SK-N-SH (cell line): ENCODE data around the gene OR10H4. TPM values are rescaled to one million over a fixed set of nuclear protein-coding genes. Genes with fewer than 3 reads are reported as not detected.
"Not testable (repeated sequence)": the region's sequence is repeated elsewhere in the genome, so short reads cannot be mapped to it uniquely, and the experiment has no call there.

Experiments used
- CTCF ChIA-PET: fragments of 300-600, 350-600 bp; formaldehyde crosslinking; extraction: SDS; loops from one replicate; lab custom pipeline; 2021; lab: Yijun Ruan, JAX
- POLR2A ChIA-PET: fragments of 350-600 bp; sonication (Branson Sonifier 250); formaldehyde crosslinking; extraction: SDS; loops from one replicate; lab custom pipeline; 2020; ENCODE audit warnings: antibody characterized with exemption, inconsistent platforms; lab: Yijun Ruan, JAX
- DNase-seq: peaks from one replicate; pipeline ENCODE4 v3.0.0; 2012
- H2AFZ ChIP-seq: fragments of 200-600 bp; sonication (generic); 2 replicates; pipeline ENCODE4 v1.8.1; 2016; ENCODE audit warnings: antibody characterized with exemption, mild to moderate bottlenecking, low read depth
- H3F3A ChIP-seq: fragments of 200-600 bp; sonication (generic); replicated peaks from 2 replicates; pipeline ENCODE3; 2016; ENCODE audit warnings: antibody characterized with exemption, mild to moderate bottlenecking; ENCODE audit not compliant: insufficient read depth
- H3K27ac ChIP-seq, 2 experiments: fragments of 200-500 bp in 1 of 2; fragments of 200-600 bp in 1 of 2; sonication (Bioruptor generic) in 1 of 2; sonication (generic), shearing (Covaris generic) in 1 of 2; 2 replicates each; pipeline versions ENCODE4 v1.5.1 to v1.6.1; 2014 to 2016; ENCODE audit warnings: low read depth in 2 of 2, inconsistent platforms in 1 of 2, low read length in 1 of 2, mild to moderate bottlenecking in 1 of 2, mixed read lengths in 1 of 2
- H3K27me3 ChIP-seq: fragments of 200-600 bp; sonication (generic), shearing (Covaris generic); 2 replicates; pipeline ENCODE4 v1.6.1; 2016; ENCODE audit warnings: mixed run types; ENCODE audit not compliant: insufficient read depth
- H3K36me3 ChIP-seq, 2 experiments: fragments of 200-500 bp in 1 of 2; fragments of 200-600 bp in 1 of 2; sonication (Bioruptor generic) in 1 of 2; sonication (generic) in 1 of 2; replicated peaks in 1 of 2; 2 replicates each; pipeline versions ENCODE3 to v1.5.1; 2014 to 2016; ENCODE audit warnings: low read length in 1 of 2, mild to moderate bottlenecking in 1 of 2; ENCODE audit not compliant: insufficient read depth in 2 of 2, control insufficient read depth in 1 of 2
- H3K4me1 ChIP-seq, 2 experiments: fragments of 200-500 bp in 1 of 2; fragments of 200-600 bp in 1 of 2; sonication (Bioruptor generic) in 1 of 2; sonication (generic), shearing (Covaris generic) in 1 of 2; 2 replicates each; pipeline versions ENCODE4 v1.5.1 to v1.6.1; 2014 to 2016; ENCODE audit warnings: low read depth in 1 of 2, low read length in 1 of 2, mixed run types in 1 of 2; ENCODE audit not compliant: insufficient read depth in 2 of 2, control insufficient read depth in 1 of 2
- H3K4me2 ChIP-seq: fragments of 200-600 bp; sonication (generic), shearing (Covaris generic); 2 replicates; pipeline ENCODE4 v1.6.1; 2017; ENCODE audit warnings: mixed run types
- H3K4me3 ChIP-seq, 2 experiments: fragments of 200-500 bp in 1 of 2; fragments of 200-600 bp in 1 of 2; sonication (Bioruptor generic) in 1 of 2; sonication (generic), shearing (Covaris generic) in 1 of 2; 2 replicates each; pipeline versions ENCODE4 v1.5.1 to v1.8.1; 2014 to 2016; ENCODE audit warnings: low read depth in 2 of 2, inconsistent platforms in 1 of 2, low read length in 1 of 2, mild to moderate bottlenecking in 1 of 2, mixed read lengths in 1 of 2, moderate library complexity in 1 of 2
- H3K79me2 ChIP-seq: fragments of 200-600 bp; sonication (generic); 2 replicates; pipeline ENCODE4 v1.8.1; 2017; ENCODE audit warnings: mild to moderate bottlenecking; ENCODE audit not compliant: insufficient read depth
- H3K9ac ChIP-seq: fragments of 200-600 bp; sonication (generic); 2 replicates; pipeline ENCODE4 v1.6.1; 2017; ENCODE audit warnings: mixed run types
- H3K9me2 ChIP-seq: fragments of 200-600 bp; sonication (generic); 2 replicates; pipeline ENCODE4 v1.6.1; 2017; ENCODE audit warnings: mixed run types
- H3K9me3 ChIP-seq: fragments of 200-600 bp; sonication (generic); 2 replicates; pipeline ENCODE4 v1.6.1; 2017; ENCODE audit warnings: mixed run types, mild to moderate bottlenecking, moderate library complexity
- H4K20me1 ChIP-seq: fragments of 200-600 bp; sonication (generic); 2 replicates; pipeline ENCODE4 v1.6.1; 2017; ENCODE audit warnings: mild to moderate bottlenecking, mixed run types; ENCODE audit not compliant: insufficient read depth
- CHD2 ChIP-seq: fragments of 150-350 bp; IDR thresholded peaks from 2 replicates; pipeline ENCODE4 v1.6.1; 2018; ENCODE audit warnings: low read length; ENCODE audit not compliant: partially characterized antibody
- EP300 ChIP-seq, 2 experiments: IDR thresholded peaks; 2 replicates each; pipeline versions ENCODE4 v1.4.0 to v1.6.1; 2012; ENCODE audit warnings: borderline replicate concordance in 1 of 2, low read depth in 1 of 2, low read length in 1 of 2
- FOXJ3 ChIP-seq: sonication (generic); formaldehyde crosslinking; IDR thresholded peaks from 2 replicates; pipeline ENCODE4 v1.5.1; 2020; ENCODE audit warnings: mild to moderate bottlenecking, missing genetic modification reagents
- FOXM1 ChIP-seq: IDR thresholded peaks from 2 replicates; pipeline ENCODE4 v1.4.0; 2012; ENCODE audit warnings: low read depth, mild to moderate bottlenecking
- IRF3 ChIP-seq: fragments of 150-350 bp; IDR thresholded peaks from 2 replicates; pipeline ENCODE4 v1.6.1; 2016; ENCODE audit warnings: mild to moderate bottlenecking, low read depth, low read length
- POLR2AphosphoS5 ChIP-seq: IDR thresholded peaks from 2 replicates; pipeline ENCODE4 v1.6.1; 2012; ENCODE audit warnings: low read depth, low read length
- RCOR1 ChIP-seq: fragments of 150-350 bp; IDR thresholded peaks from 2 replicates; pipeline ENCODE4 v1.6.1; 2017; ENCODE audit warnings: antibody characterized with exemption, low read length
- REST ChIP-seq: IDR thresholded peaks from 2 replicates; pipeline ENCODE4 v1.6.1; 2012; ENCODE audit warnings: mild to moderate bottlenecking, low read depth, low read length, moderate library complexity
- TEAD4 ChIP-seq: IDR thresholded peaks from 2 replicates; pipeline ENCODE4 v1.4.0; 2012; ENCODE audit warnings: mild to moderate bottlenecking, borderline replicate concordance; ENCODE audit not compliant: insufficient read depth
- YY1 ChIP-seq: IDR thresholded peaks from 2 replicates; pipeline ENCODE4 v1.4.0; 2012; ENCODE audit warnings: low read depth, mild to moderate bottlenecking
- WGBS: methylation state at CpG from one replicate; pipeline ENCODE4 v1.1.6; 2017; ENCODE audit warnings: low lambda C conversion rate; 5-methylcytosine and 5-hydroxymethylcytosine counted together
- polyA plus RNA-seq, 3 experiments: library from polyadenylated mRNA; depleted of rRNA; stranded (reverse); fragments of >200 nt; gene quantifications; 2 replicates each; pipeline ENCODE4 v1.2.3, GENCODE V29; 2012

The OR10H4 gene
- polyA plus RNA-seq, 1 of the 3 experiments (the other 2 are of a cell fraction): not detected

- no peak overlapping the region for H3K9ac ChIP-seq
- H3K27ac ChIP-seq: no peak overlapping the region
- no peaks in the 10 kb centered on the region for H3F3A ChIP-seq
- no peak overlapping the region for H3K4me3 ChIP-seq
- no peak for TF ChIP-seq IRF3
- TF ChIP-seq POLR2AphosphoS5: no peak
- TF ChIP-seq REST: no peak
- no peak for TF ChIP-seq CHD2
- TF ChIP-seq YY1: no peak
- TF ChIP-seq EP300 (IDR thresholded peaks at IDR 0.05; ENCODE audit: borderline replicate concordance in 1 of 2, low read depth in 1 of 2, low read length in 1 of 2): no peak
- no peak overlapping the region for H2AFZ ChIP-seq
- H3K4me1 ChIP-seq: no peaks in the 10 kb centered on the region
- ChIA-PET POLR2A (no interaction called here), CTCF (no interaction called here)
- DNase-seq: no peak
- H3K36me3 ChIP-seq: no peaks in the 10 kb centered on the region
- H3K9me3 ChIP-seq: no peaks in the 10 kb centered on the region
- WGBS: 14% methylated on average over 11 of the region's 11 CpGs
- peaks cover 16% of the 10 kb centered on the region; the same call in 1 of the 2 replicates for H3K27me3 ChIP-seq
- H3K79me2 ChIP-seq: no peaks in the 10 kb centered on the region
- H4K20me1 ChIP-seq: no peaks in the 10 kb centered on the region
- no peaks in the 10 kb centered on the region for H3K9me2 ChIP-seq
- no peak overlapping the region for H3K4me2 ChIP-seq
Measured at GRCh38 chr19:15902254-15902653, 46.6 kb upstream of the OR10H4 start.

- CTCF ChIA-PET, POLR2A ChIA-PET: not testable (repeated sequence)
- WGBS: 14% methylated on average over 7 of the region's 29 CpGs
Measured at GRCh38 chr19:15902898-15903297, 45.9 kb upstream of the OR10H4 start.

GRCh38 chr19:15905026-15905425, 43.8 kb upstream of the OR10H4 start:
- CTCF ChIA-PET: no interaction called here
- peaks cover 16% of the 10 kb centered on the region; the same call in 1 of the 2 replicates for H3K27me3 ChIP-seq
- no peaks in the 10 kb centered on the region for H3K36me3 ChIP-seq
- no peaks in the 10 kb centered on the region for H4K20me1 ChIP-seq
- no peaks in the 10 kb centered on the region for H3F3A ChIP-seq
- no peaks in the 10 kb centered on the region for H3K9me3 ChIP-seq
- H3K27ac ChIP-seq: no peak overlapping the region
- TF ChIP-seq RCOR1 (no peak), TEAD4 (no peak), FOXJ3 (CRISPR knock-in tag) (no peak), FOXM1 (no peak)
- H3K79me2 ChIP-seq: no peaks in the 10 kb centered on the region
- POLR2A ChIA-PET: no interaction called here
- no peak overlapping the region for H3K4me2 ChIP-seq
- no peaks in the 10 kb centered on the region for H3K9me2 ChIP-seq
- no peaks in the 10 kb centered on the region for H3K4me1 ChIP-seq
- H3K9ac ChIP-seq: no peak overlapping the region
- no peak overlapping the region for H2AFZ ChIP-seq
- no peak overlapping the region for H3K4me3 ChIP-seq
- DNase-seq: no peak

More at GRCh38 chr19:15902898-15903297, 45.9 kb upstream of the OR10H4 start:
- not testable (repeated sequence) for H4K20me1 ChIP-seq, H3K27ac ChIP-seq, H3K4me3 ChIP-seq, H2AFZ ChIP-seq, H3K9me3 ChIP-seq, H3K4me2 ChIP-seq, H3K9me2 ChIP-seq, H3K9ac ChIP-seq, H3K4me1 ChIP-seq, H3K36me3 ChIP-seq, H3K79me2 ChIP-seq, DNase-seq, H3F3A ChIP-seq
- H3K27me3 ChIP-seq: peaks cover 16% of the 10 kb centered on the region; the same call in 1 of the 2 replicates
